Measurements from ENCODE around the gene ATP7A.
A peak's percentile ranks its signal among the peaks of the same experiment; 100 is the strongest.

Gene ATP7A

GRCh38 chrX:77979870-77980269 lies 69.4 kb downstream of the ATP7A start:
- TF ChIP-seq, protein P1, sequence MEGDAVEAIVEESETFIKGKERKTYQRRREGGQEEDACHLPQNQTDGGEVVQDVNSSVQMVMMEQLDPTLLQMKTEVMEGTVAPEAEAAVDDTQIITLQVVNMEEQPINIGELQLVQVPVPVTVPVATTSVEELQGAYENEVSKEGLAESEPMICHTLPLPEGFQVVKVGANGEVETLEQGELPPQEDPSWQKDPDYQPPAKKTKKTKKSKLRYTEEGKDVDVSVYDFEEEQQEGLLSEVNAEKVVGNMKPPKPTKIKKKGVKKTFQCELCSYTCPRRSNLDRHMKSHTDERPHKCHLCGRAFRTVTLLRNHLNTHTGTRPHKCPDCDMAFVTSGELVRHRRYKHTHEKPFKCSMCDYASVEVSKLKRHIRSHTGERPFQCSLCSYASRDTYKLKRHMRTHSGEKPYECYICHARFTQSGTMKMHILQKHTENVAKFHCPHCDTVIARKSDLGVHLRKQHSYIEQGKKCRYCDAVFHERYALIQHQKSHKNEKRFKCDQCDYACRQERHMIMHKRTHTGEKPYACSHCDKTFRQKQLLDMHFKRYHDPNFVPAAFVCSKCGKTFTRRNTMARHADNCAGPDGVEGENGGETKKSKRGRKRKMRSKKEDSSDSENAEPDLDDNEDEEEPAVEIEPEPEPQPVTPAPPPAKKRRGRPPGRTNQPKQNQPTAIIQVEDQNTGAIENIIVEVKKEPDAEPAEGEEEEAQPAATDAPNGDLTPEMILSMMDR (IDR thresholded peaks at IDR 0.05; ENCODE audit: low read depth, low read length) = no peak
- H3K27me3 ChIP-seq (ENCODE audit: insufficient read depth, low read depth, severe bottlenecking) = peaks cover 3% of the 10 kb centered on the region
- H3K36me3 ChIP-seq = no peaks in the 10 kb centered on the region
- no peak overlapping the region for H3K4me3 ChIP-seq (ENCODE audit: low read depth, low read length)
- DNase-seq = no peak
- no peaks in the 10 kb centered on the region for H3K9me3 ChIP-seq (ENCODE audit: severe bottlenecking)
- no peak overlapping the region for H3K27ac ChIP-seq

- DNase-seq = no peak
- Histone ChIP-seq H3K4me3 (ENCODE audit: low read depth, low read length) (no peak overlapping the region), H3K27ac (no peak overlapping the region), H3K9me3 (ENCODE audit: severe bottlenecking) (no peaks in the 10 kb centered on the region), H3K36me3 (no peaks in the 10 kb centered on the region), H3K27me3 (ENCODE audit: insufficient read depth, low read depth, severe bottlenecking) (peaks cover 2% of the 10 kb centered on the region)
- TF ChIP-seq, protein P1 (IDR thresholded peaks at IDR 0.05; ENCODE audit: low read depth, low read length) = no peak
These were observed 101.4 kb downstream of the ATP7A start for GRCh38 chrX:78011846-78012245.

GRCh38 chrX:78019586-78020483 lies 109.3 kb downstream of the ATP7A start:
- H3K27ac ChIP-seq = no peak overlapping the region
- DNase-seq = no peak
- TF ChIP-seq, protein P1 (IDR thresholded peaks at IDR 0.05; ENCODE audit: low read depth, low read length) = no peak
- no peaks in the 10 kb centered on the region for H3K9me3 ChIP-seq (ENCODE audit: severe bottlenecking)
- no peaks in the 10 kb centered on the region for H3K36me3 ChIP-seq
- H3K4me3 ChIP-seq (ENCODE audit: low read depth, low read length) = no peak overlapping the region
- H3K27me3 ChIP-seq (ENCODE audit: insufficient read depth, low read depth, severe bottlenecking) = peaks cover 2% of the 10 kb centered on the region

DNA sequence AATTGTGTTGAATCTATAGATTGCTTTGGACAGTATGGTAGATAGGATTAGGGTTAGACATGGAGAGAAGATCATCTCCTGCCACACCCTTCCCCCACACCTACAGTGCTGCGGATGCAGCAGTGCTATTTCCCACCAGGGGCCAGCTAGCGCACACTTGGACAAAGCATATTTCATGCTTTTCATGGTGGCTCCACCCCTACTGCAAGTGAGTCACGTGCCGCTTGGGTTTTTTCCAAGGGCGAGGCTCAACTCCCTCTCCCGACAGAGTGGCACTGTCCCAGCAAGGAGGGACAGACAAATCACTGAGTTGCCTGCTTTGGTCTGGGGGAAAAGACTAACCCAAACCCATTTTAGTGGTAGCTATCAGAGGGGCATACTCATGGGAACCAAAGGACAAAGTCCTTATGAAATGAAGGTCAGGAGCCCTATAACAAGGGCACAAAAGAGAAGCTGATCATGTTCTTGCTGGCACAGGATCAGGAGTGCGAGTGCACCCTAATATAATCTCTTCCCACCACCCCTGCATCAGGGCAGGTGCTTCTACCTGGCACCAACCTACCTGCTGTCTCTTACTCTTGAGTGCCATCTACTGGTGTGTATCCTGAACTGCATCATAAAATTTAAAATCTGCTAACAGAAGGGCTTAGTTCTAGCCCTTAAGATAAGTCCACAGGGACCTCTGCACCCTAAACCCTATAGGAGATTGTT lies 114.0 kb downstream of the ATP7A start:
- H3K27ac ChIP-seq = no peak overlapping the region
- H3K36me3 ChIP-seq = no peaks in the 10 kb centered on the region
- no peak overlapping the region for H3K4me3 ChIP-seq (ENCODE audit: low read depth, low read length)
- TF ChIP-seq, protein P1 (IDR thresholded peaks at IDR 0.05; ENCODE audit: low read depth, low read length) = peak; percentile 69
- peak; percentile 14 for DNase-seq
- H3K27me3 ChIP-seq (ENCODE audit: insufficient read depth, low read depth, severe bottlenecking) = no peaks in the 10 kb centered on the region
- no peaks in the 10 kb centered on the region for H3K9me3 ChIP-seq (ENCODE audit: severe bottlenecking)

DNA sequence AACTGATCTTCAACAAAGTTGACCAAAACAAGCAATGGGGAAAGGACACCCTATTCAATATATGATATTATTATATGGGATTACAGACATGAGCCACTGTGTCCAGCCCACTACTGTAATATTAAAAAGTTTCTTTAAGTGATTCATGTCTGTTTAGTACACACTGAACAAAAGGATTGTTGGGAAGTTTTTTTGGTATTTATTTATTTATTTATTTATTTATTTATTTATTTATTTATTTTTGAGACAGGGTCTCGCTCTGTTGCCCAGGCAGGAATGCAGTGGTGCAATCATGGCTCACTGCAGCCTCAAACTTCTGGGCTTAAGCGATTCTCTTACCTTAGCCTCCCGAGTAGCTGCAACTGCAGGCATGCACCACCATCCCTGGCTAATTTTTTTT lies 117.3 kb downstream of the ATP7A start:
- H3K4me3 ChIP-seq (ENCODE audit: low read depth, low read length) = no peak overlapping the region
- TF ChIP-seq, protein P1 (IDR thresholded peaks at IDR 0.05; ENCODE audit: low read depth, low read length) = no peak
- no peaks in the 10 kb centered on the region for H3K36me3 ChIP-seq
- no peaks in the 10 kb centered on the region for H3K27me3 ChIP-seq (ENCODE audit: insufficient read depth, low read depth, severe bottlenecking)
- no peaks in the 10 kb centered on the region for H3K9me3 ChIP-seq (ENCODE audit: severe bottlenecking)
- no peak for DNase-seq
- no peak overlapping the region for H3K27ac ChIP-seq
